Progenitor cell of endocrine pancreas (in vitro differentiated cells): ENCODE data around the gene DMBX1. TPM values are rescaled to one million over a fixed set of nuclear protein-coding genes. Genes with fewer than 3 reads are reported as not detected.

Experiments used
- DNase-seq: peaks from one replicate; pipeline ENCODE4 v3.0.0; 2021; ENCODE audit warnings: low spot score; ENCODE audit not compliant: unreplicated experiment
- H3K27ac Mint-ChIP-seq: 2 replicates; pipeline ENCODE4 v1.8.0; 2021; ENCODE audit warnings: mild to moderate bottlenecking, moderate library complexity, mixed read lengths
- H3K27me3 Mint-ChIP-seq: 2 replicates; pipeline ENCODE4 v1.8.0; 2021; ENCODE audit warnings: mixed read lengths
- H3K36me3 Mint-ChIP-seq: 2 replicates; pipeline ENCODE4 v1.8.0; 2022; ENCODE audit warnings: mixed read lengths; ENCODE audit not compliant: insufficient read depth
- H3K4me1 Mint-ChIP-seq: 2 replicates; pipeline ENCODE4 v1.8.0; 2021; ENCODE audit warnings: low read depth, mixed read lengths
- H3K4me3 Mint-ChIP-seq: 2 replicates; pipeline ENCODE4 v1.8.0; 2021; ENCODE audit warnings: low read depth, mild to moderate bottlenecking, moderate library complexity, mixed read lengths
- H3K9me3 Mint-ChIP-seq: 2 replicates; pipeline ENCODE4 v1.8.0; 2021; ENCODE audit warnings: low read depth, mixed read lengths
- total RNA-seq: library from RNA; stranded (reverse); gene quantifications from 2 replicates; pipeline ENCODE4 v1.2.1, GENCODE V29; 2021
- TF ChIP-seq, protein P1 (sequence below): fragments of 200-600 bp; sonication (generic); IDR thresholded peaks from one replicate; pipeline ENCODE4 v1.5.0; 2021; ENCODE audit warnings: antibody characterized with exemption, mild to moderate bottlenecking; ENCODE audit not compliant: unreplicated experiment

DMBX1 gene
- total RNA-seq, 1 donor from 2014 or later: not detected

DNA sequence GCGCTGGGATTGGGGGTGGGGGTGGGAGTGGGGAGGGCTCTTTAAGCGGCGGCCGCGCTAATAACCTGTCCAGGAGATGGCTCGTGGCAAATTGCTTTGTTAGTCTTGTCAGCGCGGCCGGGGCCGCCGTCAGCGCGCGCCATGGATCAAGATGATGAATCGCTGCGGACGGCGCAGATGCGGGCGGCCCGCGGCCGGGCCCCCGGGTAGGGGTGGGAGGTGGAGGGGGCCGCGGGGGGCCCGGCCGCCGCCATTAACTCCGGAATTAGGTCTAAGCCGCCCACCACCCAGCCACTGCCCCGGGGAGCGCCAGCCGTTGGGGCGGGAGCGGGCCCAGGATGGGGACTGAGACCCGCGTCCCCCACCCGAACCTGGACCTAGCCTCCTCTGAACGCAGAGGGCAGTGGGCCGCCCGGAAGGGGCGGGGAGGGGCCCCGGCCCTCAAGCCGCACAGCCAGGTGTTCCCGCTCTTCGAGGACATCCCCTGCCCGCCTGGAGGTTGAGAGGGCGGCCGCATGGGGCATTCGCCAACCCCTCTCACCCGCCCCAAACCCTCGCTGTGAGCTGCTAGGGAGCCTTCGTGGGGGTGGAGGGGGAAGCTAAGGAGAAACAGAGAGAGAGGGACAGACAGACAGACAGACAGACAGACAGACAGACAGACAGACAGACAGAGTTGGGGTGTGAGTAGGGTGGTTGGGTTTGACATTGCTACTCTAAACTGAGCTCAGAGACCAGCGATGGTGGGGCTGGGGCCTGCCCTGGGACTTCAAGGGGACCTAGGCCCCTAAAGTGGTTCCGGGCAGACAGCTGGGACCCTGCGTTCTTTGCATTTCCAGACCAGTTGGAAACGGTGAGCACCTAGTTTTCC is 3.8 kb upstream of the DMBX1 start:
- no peak overlapping the region for H3K27ac Mint-ChIP-seq
- TF ChIP-seq, protein P1, sequence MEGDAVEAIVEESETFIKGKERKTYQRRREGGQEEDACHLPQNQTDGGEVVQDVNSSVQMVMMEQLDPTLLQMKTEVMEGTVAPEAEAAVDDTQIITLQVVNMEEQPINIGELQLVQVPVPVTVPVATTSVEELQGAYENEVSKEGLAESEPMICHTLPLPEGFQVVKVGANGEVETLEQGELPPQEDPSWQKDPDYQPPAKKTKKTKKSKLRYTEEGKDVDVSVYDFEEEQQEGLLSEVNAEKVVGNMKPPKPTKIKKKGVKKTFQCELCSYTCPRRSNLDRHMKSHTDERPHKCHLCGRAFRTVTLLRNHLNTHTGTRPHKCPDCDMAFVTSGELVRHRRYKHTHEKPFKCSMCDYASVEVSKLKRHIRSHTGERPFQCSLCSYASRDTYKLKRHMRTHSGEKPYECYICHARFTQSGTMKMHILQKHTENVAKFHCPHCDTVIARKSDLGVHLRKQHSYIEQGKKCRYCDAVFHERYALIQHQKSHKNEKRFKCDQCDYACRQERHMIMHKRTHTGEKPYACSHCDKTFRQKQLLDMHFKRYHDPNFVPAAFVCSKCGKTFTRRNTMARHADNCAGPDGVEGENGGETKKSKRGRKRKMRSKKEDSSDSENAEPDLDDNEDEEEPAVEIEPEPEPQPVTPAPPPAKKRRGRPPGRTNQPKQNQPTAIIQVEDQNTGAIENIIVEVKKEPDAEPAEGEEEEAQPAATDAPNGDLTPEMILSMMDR: no peak
- peaks cover 17% of the 10 kb centered on the region for H3K4me1 Mint-ChIP-seq
- H3K4me3 Mint-ChIP-seq: no peak overlapping the region
- H3K27me3 Mint-ChIP-seq: peaks cover 90% of the 10 kb centered on the region
- H3K36me3 Mint-ChIP-seq: no peaks in the 10 kb centered on the region
- DNase-seq: no peak
- H3K9me3 Mint-ChIP-seq: no peaks in the 10 kb centered on the region

DNA sequence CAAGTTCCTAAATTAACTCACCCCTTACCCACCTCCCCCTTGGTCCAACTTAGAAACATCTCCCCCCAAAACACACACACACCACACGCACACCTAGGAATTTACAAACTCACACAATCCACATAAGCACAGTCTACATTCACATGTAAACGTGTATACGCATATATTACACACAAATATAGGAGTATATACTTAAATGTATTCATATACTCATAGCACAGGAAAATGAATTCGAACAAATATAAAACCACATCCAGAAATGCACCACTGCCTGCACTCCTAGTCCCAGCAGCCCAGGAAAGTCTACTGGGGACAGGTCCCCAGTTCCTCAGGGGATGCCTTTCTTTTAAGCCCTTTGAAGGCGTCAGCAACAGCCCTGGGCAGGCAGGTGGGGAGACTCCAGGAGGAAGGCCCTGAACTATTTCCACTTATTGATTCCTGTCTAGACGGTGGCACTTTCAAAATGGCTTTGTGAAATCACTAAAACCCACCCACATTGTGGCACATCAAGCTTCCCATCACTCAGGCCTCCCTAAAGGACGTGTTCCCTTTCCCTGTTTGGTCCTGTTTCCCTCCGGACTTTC is 3.1 kb upstream of the DMBX1 start:
- DNase-seq: no peak
- no peak overlapping the region for H3K4me3 Mint-ChIP-seq

DNA sequence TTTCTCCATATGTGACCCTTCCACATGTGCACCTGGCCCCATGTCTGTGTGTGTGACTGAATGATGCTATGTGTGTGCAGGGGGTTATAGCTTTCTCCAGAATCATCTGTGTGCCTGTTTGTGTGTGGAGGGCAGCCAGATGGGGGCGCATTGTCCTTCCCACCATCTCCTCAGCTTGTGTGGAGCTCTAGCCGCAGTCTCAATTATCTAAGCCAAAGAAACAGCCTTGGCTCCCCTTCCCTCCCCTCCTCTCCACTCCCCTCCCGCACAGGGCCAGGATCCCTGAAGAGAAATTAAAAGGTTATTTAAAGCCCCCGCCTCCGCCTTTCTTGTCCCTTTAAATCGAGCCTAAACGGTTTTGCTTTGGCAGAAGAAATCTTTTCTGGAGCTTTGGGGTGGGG is 1.8 kb upstream of the DMBX1 start:
- Mint-ChIP-seq H3K27ac (no peak overlapping the region), H3K27me3 (peaks cover 90% of the 10 kb centered on the region), H3K4me1 (peaks cover 17% of the 10 kb centered on the region), H3K9me3 (no peaks in the 10 kb centered on the region), H3K36me3 (no peaks in the 10 kb centered on the region), H3K4me3 (no peak overlapping the region)
- DNase-seq: no peak
- TF ChIP-seq, protein P1: peak; percentile 39

More for the DNA sequence above, 3.1 kb upstream of the DMBX1 start:
- H3K4me1 Mint-ChIP-seq: peaks cover 17% of the 10 kb centered on the region
- no peaks in the 10 kb centered on the region for H3K9me3 Mint-ChIP-seq
- TF ChIP-seq, protein P1: no peak
- no peak overlapping the region for H3K27ac Mint-ChIP-seq
- H3K27me3 Mint-ChIP-seq: peaks cover 90% of the 10 kb centered on the region
- H3K36me3 Mint-ChIP-seq: no peaks in the 10 kb centered on the region

DNA sequence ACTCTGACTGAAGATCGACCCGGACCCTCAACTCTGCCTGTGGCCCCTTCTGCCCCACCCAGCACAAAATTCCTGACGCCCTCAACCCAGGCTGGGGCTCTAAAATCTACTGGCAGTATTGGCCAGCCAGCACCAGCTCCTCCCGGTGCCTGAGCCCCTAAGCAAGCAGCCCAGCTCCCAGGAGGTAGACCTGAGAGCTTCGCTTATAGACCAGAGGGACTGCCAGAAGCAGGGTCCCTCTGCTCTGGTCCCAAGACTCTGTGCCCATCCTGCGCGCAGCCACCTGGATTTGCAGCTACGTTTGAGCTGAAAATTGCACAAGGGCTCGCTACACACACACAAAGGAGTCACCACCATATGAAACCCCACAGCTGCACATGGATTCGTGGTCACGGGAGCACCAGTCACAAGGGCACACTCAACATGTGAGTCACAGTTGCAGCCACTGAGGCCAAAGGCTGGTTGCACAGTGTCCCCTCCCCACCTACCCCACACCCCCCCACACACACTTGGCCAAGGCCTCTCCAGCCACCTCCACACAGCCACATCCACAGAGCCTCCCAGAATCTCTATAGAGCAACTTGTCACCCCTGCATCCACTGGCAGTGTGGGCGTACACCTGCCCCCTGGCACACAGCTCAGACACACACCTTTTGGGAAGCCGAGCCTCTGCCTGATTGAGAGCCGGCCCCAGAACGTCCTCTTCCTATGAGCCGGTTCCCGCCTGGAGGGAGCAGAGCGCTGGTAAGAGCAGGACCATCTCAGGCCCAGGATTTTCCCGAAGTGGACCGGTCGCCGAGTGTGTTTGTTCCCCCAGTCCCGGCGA is 1.1 kb upstream of the DMBX1 start:
- H3K4me3 Mint-ChIP-seq: no peak overlapping the region
- H3K9me3 Mint-ChIP-seq: no peaks in the 10 kb centered on the region
- peaks cover 11% of the 10 kb centered on the region for H3K4me1 Mint-ChIP-seq
- TF ChIP-seq, protein P1: no peak
- no peaks in the 10 kb centered on the region for H3K36me3 Mint-ChIP-seq
- H3K27ac Mint-ChIP-seq: no peak overlapping the region
- peaks cover 92% of the 10 kb centered on the region for H3K27me3 Mint-ChIP-seq
- no peak for DNase-seq

DNA sequence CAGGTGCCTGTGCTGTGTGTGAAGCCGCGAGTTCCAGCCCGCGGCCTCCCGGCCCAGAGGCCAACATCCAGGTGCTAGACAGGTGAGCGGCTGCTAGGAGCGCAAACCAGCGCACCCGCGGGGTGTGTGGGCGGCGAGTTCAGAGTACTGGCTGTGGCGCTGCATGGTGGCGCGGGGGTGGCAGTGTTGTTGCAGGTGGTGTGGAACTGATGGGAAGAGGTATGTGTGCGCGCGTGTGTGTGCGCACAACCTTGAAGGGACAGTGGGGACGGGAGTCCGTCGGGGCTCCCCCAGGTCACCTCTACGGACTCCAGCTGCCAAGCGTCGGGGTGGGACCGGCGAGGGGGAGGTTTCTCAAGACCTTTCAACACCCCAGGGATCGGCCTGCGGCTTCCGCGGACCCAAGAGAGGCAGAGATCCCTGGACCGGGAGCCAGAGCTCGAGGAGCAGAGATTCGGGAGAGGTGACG is 433 bp upstream of the DMBX1 start:
- Mint-ChIP-seq H3K27ac (no peak overlapping the region), H3K27me3 (peaks cover 92% of the 10 kb centered on the region), H3K4me3 (peak overlapping the region; percentile 42), H3K4me1 (peaks cover 10% of the 10 kb centered on the region), H3K9me3 (no peaks in the 10 kb centered on the region), H3K36me3 (no peaks in the 10 kb centered on the region)
- DNase-seq: no peak
- TF ChIP-seq, protein P1: no peak
